WI38 (cell line): ENCODE results near the gene CFAP161.

Experiments
- H3K4me3 ChIP-seq: 2 replicates; pipeline ENCODE4 v1.5.1; 2011; ENCODE audit warnings: low read depth, mild to moderate bottlenecking, control low read depth, low read length
- CTCF ChIP-seq: IDR thresholded peaks from 2 replicates; pipeline ENCODE4 v1.5.1; 2012; ENCODE audit warnings: low read depth, mild to moderate bottlenecking, control low read depth, low read length

Gene CFAP161

GRCh38 chr15:81168131-81168526, 34.1 kb downstream of the CFAP161 start:
- no peak for TF ChIP-seq CTCF
- H3K4me3 ChIP-seq, result no peak overlapping the region

GRCh38 chr15:81168644-81169043, 34.6 kb downstream of the CFAP161 start:
- TF ChIP-seq CTCF, result no peak

GRCh38 chr15:81170511-81170910, 36.4 kb downstream of the CFAP161 start:
- TF ChIP-seq CTCF, result no peak
- H3K4me3 ChIP-seq, result no peak overlapping the region

More at GRCh38 chr15:81168644-81169043, 34.6 kb downstream of the CFAP161 start:
- no peak overlapping the region for H3K4me3 ChIP-seq

GRCh38 chr15:81171286-81171685, 37.2 kb downstream of the CFAP161 start:
- no peak overlapping the region for H3K4me3 ChIP-seq
- TF ChIP-seq CTCF, result no peak

- no peak overlapping the region for H3K4me3 ChIP-seq
- TF ChIP-seq CTCF, result no peak
Measured at GRCh38 chr15:81174125-81174791, 40.2 kb downstream of the CFAP161 start.

GRCh38 chr15:81174792-81175327, 40.8 kb downstream of the CFAP161 start:
- TF ChIP-seq CTCF, result no peak
- no peak overlapping the region for H3K4me3 ChIP-seq

- TF ChIP-seq CTCF, result no peak
- H3K4me3 ChIP-seq, result no peak overlapping the region
Measured at GRCh38 chr15:81175496-81175895, 41.4 kb downstream of the CFAP161 start.
